Measurements from ENCODE around the gene NSD1.

Gene NSD1

GRCh38 chr5:177226860-177227259 is 93.3 kb downstream of the NSD1 start:
- in situ Hi-C loops (cut with HindIII; ENCODE audit: low sequenced_read_pairs), result no loop called here
- TF ChIP-seq CTCF (IDR thresholded peaks at IDR 0.05; ENCODE audit: low read depth, low read length, missing control alignments), result no peak
- no peak overlapping the region for H3K4me3 ChIP-seq (ENCODE audit: low read depth, low read length)
- DNase-seq (ENCODE audit: low read depth), result no peak

GRCh38 chr5:177228751-177229150 is 95.2 kb downstream of the NSD1 start:
- in situ Hi-C loops (cut with HindIII; ENCODE audit: low sequenced_read_pairs), result no loop called here

GRCh38 chr5:177230660-177231059 is 97.1 kb downstream of the NSD1 start:
- TF ChIP-seq CTCF (IDR thresholded peaks at IDR 0.05; ENCODE audit: low read depth, low read length, missing control alignments), result no peak
- H3K4me3 ChIP-seq (ENCODE audit: low read depth, low read length), result no peak overlapping the region
- no peak for DNase-seq (ENCODE audit: low read depth)
- in situ Hi-C loops (cut with HindIII; ENCODE audit: low sequenced_read_pairs), result no loop called here

More at GRCh38 chr5:177228751-177229150, 95.2 kb downstream of the NSD1 start:
- DNase-seq (ENCODE audit: low read depth), result no peak
- no peak for TF ChIP-seq CTCF (IDR thresholded peaks at IDR 0.05; ENCODE audit: low read depth, low read length, missing control alignments)
- H3K4me3 ChIP-seq (ENCODE audit: low read depth, low read length), result no peak overlapping the region

GRCh38 chr5:177231479-177232250 is 98.1 kb downstream of the NSD1 start:
- in situ Hi-C loops (cut with HindIII; ENCODE audit: low sequenced_read_pairs), result no loop called here
- DNase-seq (ENCODE audit: low read depth), result no peak
- no peak overlapping the region for H3K4me3 ChIP-seq (ENCODE audit: low read depth, low read length)
- TF ChIP-seq CTCF (IDR thresholded peaks at IDR 0.05; ENCODE audit: low read depth, low read length, missing control alignments), result no peak

- TF ChIP-seq CTCF (IDR thresholded peaks at IDR 0.05; ENCODE audit: low read depth, low read length, missing control alignments), result no peak
- in situ Hi-C loops (cut with HindIII; ENCODE audit: low sequenced_read_pairs), result no loop called here
- H3K4me3 ChIP-seq (ENCODE audit: low read depth, low read length), result no peak overlapping the region
- no peak for DNase-seq (ENCODE audit: low read depth)
These were observed 98.8 kb downstream of the NSD1 start for GRCh38 chr5:177232358-177232757.

- in situ Hi-C loops (cut with HindIII; ENCODE audit: low sequenced_read_pairs), result no loop called here
- peak; percentile 18 for DNase-seq (ENCODE audit: low read depth)
- no peak for TF ChIP-seq CTCF (IDR thresholded peaks at IDR 0.05; ENCODE audit: low read depth, low read length, missing control alignments)
- H3K4me3 ChIP-seq (ENCODE audit: low read depth, low read length), result no peak overlapping the region
These were observed 99.2 kb downstream of the NSD1 start for GRCh38 chr5:177232761-177233160.
